Adrenal gland (tissue), 12 donors: ENCODE results near the gene ARID3C. TPM values are rescaled to one million over a fixed set of nuclear protein-coding genes. Genes with fewer than 3 reads are reported as not detected.

Experiments used
- DNase-seq, 7 donors: peaks; one replicate each; pipeline ENCODE4 v3.0.0-alpha.2; 2019 to 2020
- H3K27ac ChIP-seq, 5 donors: fragments of 200-600 bp; sonication (generic) in 4 of 5; 1 replicate in 3 of 5; 2 replicates in 2 of 5; pipeline versions ENCODE4 v1.5.1 to v1.8.0; 2016 to 2020; ENCODE audit warnings: mild to moderate bottlenecking in 1 of 5
- H3K27me3 ChIP-seq: fragments of 200-600 bp; 2 replicates; pipeline ENCODE4 v1.8.0; 2021
- H3K36me3 ChIP-seq, 2 donors: fragments of 200-600 bp; replicated peaks in 1 of 2; 1 replicate in 1 of 2; 2 replicates in 1 of 2; pipeline versions ENCODE4 v1.5.1 to v1.8.0; 2018 to 2022
- H3K4me1 ChIP-seq, 2 donors: fragments of 200-600 bp; replicated peaks in 1 of 2; 1 replicate in 1 of 2; 2 replicates in 1 of 2; pipeline versions ENCODE4 v1.5.1 to v1.8.0; 2018 to 2021
- H3K4me3 ChIP-seq, 4 donors: fragments of 200-600 bp; sonication (generic) in 3 of 4; one replicate each; pipeline ENCODE4 v1.5.1; 2016 to 2018
- H3K9me3 ChIP-seq, 3 donors: fragments of 200-600 bp; sonication (generic) in 1 of 3; replicated peaks in 1 of 3; 1 replicate in 2 of 3; 2 replicates in 1 of 3; pipeline versions ENCODE4 v1.5.1 to v1.8.0; 2016 to 2021
- CTCF ChIP-seq, 6 experiments: fragments of 450-650 bp in 4 of 6; fragments of 200-600 bp in 2 of 6; sonication (generic) in 1 of 6; IDR thresholded peaks; 1 replicate in 5 of 6; 2 replicates in 1 of 6; pipeline versions ENCODE4 v1.5.1 to v1.8.0; 2016 to 2021; ENCODE audit warnings: antibody characterized with exemption in 6 of 6, mild to moderate bottlenecking in 2 of 6, moderate library complexity in 1 of 6
- POLR2A ChIP-seq, 2 donors: fragments of 450-650 bp; IDR thresholded peaks; one replicate each; pipeline ENCODE4 v1.6.1; 2017; ENCODE audit warnings: antibody characterized with exemption in 2 of 2, mild to moderate bottlenecking in 2 of 2, moderate library complexity in 1 of 2
- WGBS, 4 donors: extraction: QIAGEN DNeasy Blood & Tissue Kit in 2 of 4; methylation state at CpG; one replicate each; pipeline versions ENCODE4 v1.1.5 to v1.1.7; 2013 to 2017; 5-methylcytosine and 5-hydroxymethylcytosine counted together
- intact Hi-C, 2 donors: fragments of 100-400 bp; cut with DNase I; formaldehyde crosslinking; loops; one replicate each; pipeline versions ENCODE4 v1.14.1 to v1.15.0; 2022 to 2023
- polyA plus RNA-seq, 3 donors: library from polyadenylated mRNA; stranded (reverse); fragments of 200-250 nt in 2 of 3; fragments of 350-450 nt in 1 of 3; fragmentation: Illumina TruSeq in 1 of 3; extraction: RNeasy Lipid Tissue Mini Kit (QIAGEN cat#74804) in 1 of 3; gene quantifications; one replicate each; pipeline ENCODE4 v1.2.3, GENCODE V29; 2013 to 2014
- total RNA-seq, 9 donors: library from RNA; depleted of rRNA in 4 of 9; stranded (reverse); fragments of >200 nt in 4 of 9; fragments of 120-200 nt in 1 of 9; fragmentation: NEBNext Ultra II Directional in 1 of 9; extraction: Animal tissue kit (Norgen Biotek cat#: 25700) in 1 of 9; gene quantifications; one replicate each; pipeline versions ENCODE4 v1.1.0 to v1.2.4, GENCODE V29; 2013 to 2023
- donor health status: healthy with polysubstance abuse.
- donor health status: Bipolar disorder and iron deficiency.
- donor health status: DM: yes; HTN: yes; CAD: no.
- donor health status: DM: no; HTN: no; CAD: no.
- donor health status: DM: no; HTN: no; CAD: no.
- donor health status: DM: yes; HTN: yes; CAD: no.

The ARID3C gene
- total and polyA plus RNA-seq, 12 donors = not detected

GRCh38 chr9:34651876-34652601, 23.2 kb upstream of the ARID3C start, which contains the start of gene IL11RA:
TSS of gene IL11RA (plus strand) at chr9:34652185. CDS start at chr9:34655218, 3,033 bp downstream.
- peaks cover 40 to 50% of the 10 kb centered on the region in 2 donors for H3K4me1 ChIP-seq
- TF ChIP-seq POLR2A (IDR thresholded peaks at IDR 0.05) (peak in 1 of 2 donors; percentile 55), CTCF (IDR thresholded peaks at IDR 0.05) (no peak)
- intact Hi-C loops = loop anchor here in 1 of 2 donors (10.0 kb wide), 1 partner anchor 53 kb away; no protein-coding TSS in a partner anchor
- H3K27me3 ChIP-seq = no peaks in the 10 kb centered on the region
- no peaks in the 10 kb centered on the region for H3K9me3 ChIP-seq
- peak within 1 kb of the TSS in 1 of 4 donors; percentile 30 for H3K4me3 ChIP-seq
- peaks cover 0 to 26% of the 10 kb centered on the region in 2 donors for H3K36me3 ChIP-seq
- DNase-seq = peak; percentile 89 to 96 (median 91)
- H3K27ac ChIP-seq = peak within 1 kb of the TSS; percentile 14 to 87 (median 69)
- 0 to 11% (median 6%) methylated on average over 9 to 24 of the region's 24 CpGs for WGBS, 4 donors

GRCh38 chr9:34651321-34651720, 22.5 kb upstream of the ARID3C start:
- H3K9me3 ChIP-seq = no peaks in the 10 kb centered on the region
- TF ChIP-seq POLR2A (IDR thresholded peaks at IDR 0.05) = no peak
- TF ChIP-seq CTCF (IDR thresholded peaks at IDR 0.05) = no peak
- peaks cover 0 to 26% of the 10 kb centered on the region in 2 donors for H3K36me3 ChIP-seq
- peak overlapping the region in 1 of 4 donors; percentile 30 for H3K4me3 ChIP-seq
- H3K27ac ChIP-seq = peak overlapping the region; percentile 14 to 87 (median 69)
- WGBS, 4 donors = 33 to 50% (median 37%) methylated on average over 4 of the region's 4 CpGs
- no peaks in the 10 kb centered on the region for H3K27me3 ChIP-seq
- DNase-seq = peak; percentile 55 to 78 (median 70)
- intact Hi-C loops = loop anchor here in 1 of 2 donors (10.0 kb wide), 1 partner anchor 53 kb away; no protein-coding TSS in a partner anchor
- H3K4me1 ChIP-seq = peaks cover 41 to 52% of the 10 kb centered on the region in 2 donors

- intact Hi-C loops = loop anchor here in 1 of 2 donors (10.0 kb wide), 1 partner anchor 54 kb away; no protein-coding TSS in a partner anchor
- TF ChIP-seq POLR2A (IDR thresholded peaks at IDR 0.05) = no peak
- TF ChIP-seq CTCF (IDR thresholded peaks at IDR 0.05) = no peak
- Histone ChIP-seq H3K36me3 (peaks cover 0 to 26% of the 10 kb centered on the region in 2 donors), H3K27ac (peak overlapping the region in 3 of 5 donors; percentile 69 to 87 (median 73)), H3K4me1 (peaks cover 45 to 57% of the 10 kb centered on the region in 2 donors), H3K9me3 (no peaks in the 10 kb centered on the region), H3K27me3 (no peaks in the 10 kb centered on the region), H3K4me3 (no peak overlapping the region)
- WGBS, 4 donors = 39 to 86% (median 60%) methylated on average over 2 to 5 of the region's 5 CpGs
- peak; percentile 34 to 66 (median 56) for DNase-seq
These were observed 21.9 kb upstream of the ARID3C start for GRCh38 chr9:34650816-34651215.

- H3K27ac ChIP-seq = no peak overlapping the region
- WGBS, 4 donors = 85 to 99% (median 92%) methylated on average over 3 to 8 of the region's 8 CpGs
These were observed 19.8 kb upstream of the ARID3C start for GRCh38 chr9:34648673-34649072.

More at GRCh38 chr9:34648673-34649072, 19.8 kb upstream of the ARID3C start:
- Histone ChIP-seq H3K4me1 (peaks cover 45 to 49% of the 10 kb centered on the region in 2 donors), H3K4me3 (no peak overlapping the region), H3K27me3 (no peaks in the 10 kb centered on the region), H3K9me3 (no peaks in the 10 kb centered on the region), H3K36me3 (peaks cover 0 to 26% of the 10 kb centered on the region in 2 donors)
- no peak for TF ChIP-seq CTCF (IDR thresholded peaks at IDR 0.05)
- TF ChIP-seq POLR2A (IDR thresholded peaks at IDR 0.05) = no peak
- no peak for DNase-seq
- intact Hi-C loops = no loop called here
